HCT116 (cell line): ENCODE data around the gene TUSC7. TPM values are rescaled to one million over a fixed set of nuclear protein-coding genes. Genes with fewer than 3 reads are reported as not detected.

Experiments
- ATAC-seq: fragments of 200-7000 bp; cut with Tn5 transposase; 2 replicates; pipeline ENCODE4 v1.9.1; 2020; ENCODE audit warnings: mild to moderate bottlenecking, moderate library complexity
- BruUV-seq: library from RNA; stranded (reverse); fragments of 400-500 nt; replicated peaks from 2 replicates; lab custom pipeline; 2021; lab: Mats Ljungman, UMichigan
- CTCF ChIA-PET: fragments of 300-600 bp; sonication (Branson Sonifier 250); formaldehyde crosslinking; loops from one replicate; lab custom pipeline; 2021; ENCODE audit warnings: antibody characterized with exemption; lab: Charles Lee
- POLR2A ChIA-PET: fragments of 300-600, 350-600 bp; sonication (Branson Sonifier 250); formaldehyde crosslinking; loops from one replicate; lab custom pipeline; 2021; ENCODE audit warnings: antibody characterized with exemption; lab: Charles Lee
- RAD21 ChIA-PET, 2 experiments: fragments of 300-600 bp; sonication (Branson Sonifier 250); formaldehyde crosslinking; loops; one replicate each; lab custom pipeline; 2023; ENCODE audit warnings: low total read pairs in 2 of 2; ENCODE audit not compliant: uncharacterized antibody in 2 of 2, unreplicated experiment in 2 of 2, low non-redundant PET in 1 of 2; lab: Charles Lee
- DNase-seq: peaks from one replicate; pipeline ENCODE4 v3.0.0-alpha.2; 2010; ENCODE audit warnings: low read depth, low spot score
- H2AFZ ChIP-seq: fragments of 200-600 bp; shearing (Covaris generic), sonication (generic); 2 replicates; pipeline ENCODE4 v1.6.1; 2017; ENCODE audit warnings: low read depth, mixed run types, mixed read lengths, antibody characterized with exemption, low read length; ENCODE audit not compliant: poor library complexity, severe bottlenecking
- H3K27ac ChIP-seq: 2 replicates; pipeline ENCODE4 v1.5.1; 2012; ENCODE audit warnings: low read depth, low read length
- H3K27me3 ChIP-seq: fragments of 200-600 bp; sonication (generic); 2 replicates; pipeline ENCODE4 v1.6.1; 2016; ENCODE audit warnings: mixed run types, low read length, mixed read lengths; ENCODE audit not compliant: insufficient read depth
- H3K36me3 ChIP-seq, 2 experiments: fragments of 200-500 bp in 1 of 2; fragments of 200-600 bp in 1 of 2; sonication (Bioruptor generic) in 1 of 2; sonication (generic) in 1 of 2; 2 replicates each; pipeline versions ENCODE4 v1.5.1 to v1.6.1; 2014 to 2016; ENCODE audit warnings: low read length in 2 of 2, inconsistent platforms in 1 of 2, mixed read lengths in 1 of 2, mixed run types in 1 of 2; ENCODE audit not compliant: insufficient read depth in 2 of 2, control insufficient read depth in 1 of 2
- H3K4me1 ChIP-seq, 2 experiments: fragments of 200-600 bp in 1 of 2; sonication (generic) in 1 of 2; 2 replicates each; pipeline versions ENCODE4 v1.5.1 to v1.6.1; 2012 to 2017; ENCODE audit warnings: low read length in 2 of 2, inconsistent platforms in 1 of 2, mild to moderate bottlenecking in 1 of 2, mixed read lengths in 1 of 2, mixed run types in 1 of 2, moderate library complexity in 1 of 2; ENCODE audit not compliant: insufficient read depth in 2 of 2, control insufficient read depth in 1 of 2
- H3K4me2 ChIP-seq: fragments of 200-600 bp; sonication (generic); 2 replicates; pipeline ENCODE4 v1.6.1; 2017; ENCODE audit warnings: mixed run types, low read length, mixed read lengths
- H3K4me3 ChIP-seq, 2 experiments: fragments of 200-600 bp in 1 of 2; sonication (generic) in 1 of 2; replicated peaks in 1 of 2; 2 replicates each; pipeline ENCODE4 v1.5.1; 2011 to 2016; ENCODE audit warnings: low read length in 2 of 2, control low read depth in 1 of 2, low read depth in 1 of 2, mild to moderate bottlenecking in 1 of 2, mixed read lengths in 1 of 2, mixed run types in 1 of 2
- H3K79me2 ChIP-seq: fragments of 200-600 bp; sonication (generic); 2 replicates; pipeline ENCODE4 v1.6.1; 2017; ENCODE audit warnings: mild to moderate bottlenecking, mixed run types, low read length, moderate library complexity, mixed read lengths; ENCODE audit not compliant: insufficient read depth
- H3K9ac ChIP-seq: fragments of 200-600 bp; sonication (generic); 2 replicates; pipeline ENCODE4 v1.6.1; 2016; ENCODE audit warnings: low read length, mixed read lengths
- H3K9me2 ChIP-seq: fragments of 200-600 bp; sonication (generic), shearing (Covaris generic); 2 replicates; pipeline ENCODE4 v1.6.1; 2017; ENCODE audit warnings: mixed run types, mild to moderate bottlenecking, moderate library complexity; ENCODE audit not compliant: insufficient read depth
- H3K9me3 ChIP-seq, 2 experiments: fragments of 200-500 bp in 1 of 2; fragments of 200-600 bp in 1 of 2; sonication (Bioruptor generic) in 1 of 2; sonication (generic) in 1 of 2; 2 replicates each; pipeline ENCODE4 v1.6.1; 2014 to 2017; ENCODE audit warnings: low read length in 2 of 2, mixed read lengths in 2 of 2, inconsistent platforms in 1 of 2, low read depth in 1 of 2, mild to moderate bottlenecking in 1 of 2, mixed run types in 1 of 2, moderate library complexity in 1 of 2; ENCODE audit not compliant: control insufficient read depth in 1 of 2, insufficient read depth in 1 of 2
- H4K20me1 ChIP-seq: fragments of 200-600 bp; sonication (generic), shearing (Covaris generic); 2 replicates; pipeline ENCODE4 v1.6.1; 2017; ENCODE audit warnings: mixed run types, mild to moderate bottlenecking, moderate library complexity; ENCODE audit not compliant: insufficient read depth
- CBX3 ChIP-seq: IDR thresholded peaks from 2 replicates; pipeline ENCODE4 v1.6.1; 2012; ENCODE audit warnings: low read depth
- ELF1 ChIP-seq: IDR thresholded peaks from 2 replicates; pipeline ENCODE4 v1.6.1; 2012; ENCODE audit warnings: low read depth, borderline replicate concordance
- EZH2 ChIP-seq: fragments of 200-600 bp; sonication (generic); IDR thresholded peaks from 2 replicates; pipeline ENCODE4 v1.6.1; 2017; ENCODE audit warnings: antibody characterized with exemption, mixed run types
- EZH2phosphoT487 ChIP-seq: fragments of 200-600 bp; IDR thresholded peaks from 2 replicates; pipeline ENCODE4 v1.6.1; 2018; ENCODE audit warnings: antibody characterized with exemption, borderline replicate concordance
- FOSL1 ChIP-seq: IDR thresholded peaks from 2 replicates; pipeline ENCODE4 v1.6.1; 2012; ENCODE audit warnings: low read depth
- JUND ChIP-seq: IDR thresholded peaks from 2 replicates; pipeline ENCODE4 v1.6.1; 2012
- POLR2AphosphoS5 ChIP-seq: IDR thresholded peaks from 2 replicates; pipeline ENCODE4 v1.6.1; 2011; ENCODE audit warnings: mild to moderate bottlenecking, low read depth, low read length, moderate library complexity
- RAD21 ChIP-seq: IDR thresholded peaks from 2 replicates; pipeline ENCODE4 v1.6.1; 2012; ENCODE audit warnings: low read depth, mild to moderate bottlenecking
- SIN3A ChIP-seq: IDR thresholded peaks from 2 replicates; pipeline ENCODE4 v1.6.1; 2012; ENCODE audit warnings: low read depth
- SP1 ChIP-seq: IDR thresholded peaks from 2 replicates; pipeline ENCODE4 v1.6.1; 2012; ENCODE audit warnings: low read depth
- SRF ChIP-seq: IDR thresholded peaks from 2 replicates; pipeline ENCODE4 v1.6.1; 2012; ENCODE audit warnings: low read depth
- TCF7L2 ChIP-seq: IDR thresholded peaks from 2 replicates; pipeline ENCODE4 v1.7.0; 2011; ENCODE audit warnings: borderline replicate concordance, inconsistent platforms; ENCODE audit not compliant: insufficient read depth, insufficient read length; ENCODE audit errors: extremely low read depth
- YY1 ChIP-seq: IDR thresholded peaks from 2 replicates; pipeline ENCODE4 v1.6.1; 2011; ENCODE audit warnings: low read length, low read depth, moderate library complexity, mild to moderate bottlenecking; ENCODE audit not compliant: insufficient replicate concordance; ENCODE audit errors: extremely low read depth
- ZFX ChIP-seq: fragments of 450-650 bp; IDR thresholded peaks from 2 replicates; pipeline ENCODE4 v1.6.1; 2017
- ZNF274 ChIP-seq: fragments of 200-500 bp; sonication (Bioruptor generic); IDR thresholded peaks from 2 replicates; pipeline ENCODE4 v1.6.1; 2014; ENCODE audit warnings: mild to moderate bottlenecking, low read depth, low read length, inconsistent platforms
- intact Hi-C: fragments of 100-400 bp; cut with micrococcal nuclease; formaldehyde crosslinking; loops from 2 replicates; pipeline ENCODE4 v1.10.0; 2022
- total RNA-seq: library from RNA; stranded (reverse); gene quantifications from one replicate; pipeline ENCODE4 v1.2.1, GENCODE V29; 2021; ENCODE audit not compliant: unreplicated experiment
- TF ChIP-seq, protein P1 (sequence below), 3 experiments: fragments of 200-600 bp in 1 of 3; sonication (generic) in 1 of 3; IDR thresholded peaks in 2 of 3; conservative IDR thresholded peaks in 1 of 3; 2 replicates each; pipeline ENCODE4 v1.5.1; 2012 to 2017; ENCODE audit warnings: low read depth in 2 of 3, low read length in 2 of 3, antibody characterized with exemption in 1 of 3, borderline replicate concordance in 1 of 3, control low read depth in 1 of 3, mild to moderate bottlenecking in 1 of 3, mixed read lengths in 1 of 3, mixed run types in 1 of 3, moderate library complexity in 1 of 3; ENCODE audit not compliant: insufficient read depth in 1 of 3
- TF ChIP-seq, protein P2 (sequence below): IDR thresholded peaks from 2 replicates; pipeline ENCODE4 v1.6.1; 2011; ENCODE audit warnings: mild to moderate bottlenecking, low read length, moderate library complexity; ENCODE audit not compliant: insufficient replicate concordance; ENCODE audit errors: extremely low read depth
- TF ChIP-seq, protein P3 (sequence below): IDR thresholded peaks from 2 replicates; pipeline ENCODE4 v1.6.1; 2012; ENCODE audit warnings: low read depth
- TF ChIP-seq, protein P4 (sequence below): IDR thresholded peaks from 2 replicates; pipeline ENCODE4 v1.6.1; 2012
- TF ChIP-seq, protein P5 (sequence below): IDR thresholded peaks from 2 replicates; pipeline ENCODE4 v1.6.1; 2012

Gene TUSC7
- total RNA-seq, 1 experiment from 2014 or later, result not detected

DNA sequence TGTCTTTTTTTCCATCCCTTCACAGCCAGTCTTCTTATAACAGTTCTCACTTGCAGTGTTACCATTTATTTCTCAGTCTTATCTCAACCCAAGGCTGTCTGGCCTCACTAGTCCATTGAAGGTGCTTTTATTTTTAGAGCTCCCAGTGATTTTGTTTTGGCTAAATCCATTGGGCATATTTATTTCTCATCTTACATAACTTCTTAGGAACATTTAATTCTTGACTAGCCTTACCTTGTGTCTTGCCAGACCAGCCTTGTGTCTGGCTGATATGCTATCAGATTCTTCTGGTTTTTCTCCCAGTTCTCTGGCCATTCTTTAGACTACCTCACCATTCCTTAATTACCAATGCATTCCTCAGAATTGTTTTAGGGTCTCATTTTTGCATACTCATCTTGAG is 42.3 kb upstream of the TUSC7 start:
- H4K20me1 ChIP-seq, result no peaks in the 10 kb centered on the region
- ATAC-seq (no peak), DNase-seq (no peak)
- H3K36me3 ChIP-seq, result no peaks in the 10 kb centered on the region
- H3K27me3 ChIP-seq, result no peaks in the 10 kb centered on the region
- no peak overlapping the region for H3K4me2 ChIP-seq
- no peak overlapping the region for H3K9ac ChIP-seq
- ChIA-PET RAD21 (no interaction called here), POLR2A (no interaction called here), CTCF (no interaction called here)
- no peak overlapping the region for H2AFZ ChIP-seq
- no peaks in the 10 kb centered on the region for H3K4me1 ChIP-seq
- no peaks in the 10 kb centered on the region for H3K79me2 ChIP-seq
- H3K27ac ChIP-seq, result no peak overlapping the region
- intact Hi-C loops, result no loop called here
- no TSS peak for BruUV-seq
- H3K9me3 ChIP-seq, result no peaks in the 10 kb centered on the region
- TF ChIP-seq, protein P1, sequence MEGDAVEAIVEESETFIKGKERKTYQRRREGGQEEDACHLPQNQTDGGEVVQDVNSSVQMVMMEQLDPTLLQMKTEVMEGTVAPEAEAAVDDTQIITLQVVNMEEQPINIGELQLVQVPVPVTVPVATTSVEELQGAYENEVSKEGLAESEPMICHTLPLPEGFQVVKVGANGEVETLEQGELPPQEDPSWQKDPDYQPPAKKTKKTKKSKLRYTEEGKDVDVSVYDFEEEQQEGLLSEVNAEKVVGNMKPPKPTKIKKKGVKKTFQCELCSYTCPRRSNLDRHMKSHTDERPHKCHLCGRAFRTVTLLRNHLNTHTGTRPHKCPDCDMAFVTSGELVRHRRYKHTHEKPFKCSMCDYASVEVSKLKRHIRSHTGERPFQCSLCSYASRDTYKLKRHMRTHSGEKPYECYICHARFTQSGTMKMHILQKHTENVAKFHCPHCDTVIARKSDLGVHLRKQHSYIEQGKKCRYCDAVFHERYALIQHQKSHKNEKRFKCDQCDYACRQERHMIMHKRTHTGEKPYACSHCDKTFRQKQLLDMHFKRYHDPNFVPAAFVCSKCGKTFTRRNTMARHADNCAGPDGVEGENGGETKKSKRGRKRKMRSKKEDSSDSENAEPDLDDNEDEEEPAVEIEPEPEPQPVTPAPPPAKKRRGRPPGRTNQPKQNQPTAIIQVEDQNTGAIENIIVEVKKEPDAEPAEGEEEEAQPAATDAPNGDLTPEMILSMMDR (IDR thresholded peaks at IDR 0.05 in 2 of 3, conservative IDR thresholded peaks at IDR 0.05 in 1 of 3; ENCODE audit: borderline replicate concordance in 1 of 3, insufficient read depth in 1 of 3, low read depth in 2 of 3, low read length in 2 of 3), result no peak
- TF ChIP-seq SP1, result no peak
- TF ChIP-seq EZH2phosphoT487, result no peak
- TF ChIP-seq RAD21, result no peak
- TF ChIP-seq, protein P2, sequence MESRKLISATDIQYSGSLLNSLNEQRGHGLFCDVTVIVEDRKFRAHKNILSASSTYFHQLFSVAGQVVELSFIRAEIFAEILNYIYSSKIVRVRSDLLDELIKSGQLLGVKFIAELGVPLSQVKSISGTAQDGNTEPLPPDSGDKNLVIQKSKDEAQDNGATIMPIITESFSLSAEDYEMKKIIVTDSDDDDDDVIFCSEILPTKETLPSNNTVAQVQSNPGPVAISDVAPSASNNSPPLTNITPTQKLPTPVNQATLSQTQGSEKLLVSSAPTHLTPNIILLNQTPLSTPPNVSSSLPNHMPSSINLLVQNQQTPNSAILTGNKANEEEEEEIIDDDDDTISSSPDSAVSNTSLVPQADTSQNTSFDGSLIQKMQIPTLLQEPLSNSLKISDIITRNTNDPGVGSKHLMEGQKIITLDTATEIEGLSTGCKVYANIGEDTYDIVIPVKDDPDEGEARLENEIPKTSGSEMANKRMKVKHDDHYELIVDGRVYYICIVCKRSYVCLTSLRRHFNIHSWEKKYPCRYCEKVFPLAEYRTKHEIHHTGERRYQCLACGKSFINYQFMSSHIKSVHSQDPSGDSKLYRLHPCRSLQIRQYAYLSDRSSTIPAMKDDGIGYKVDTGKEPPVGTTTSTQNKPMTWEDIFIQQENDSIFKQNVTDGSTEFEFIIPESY, result no peak
- TF ChIP-seq YY1, result no peak
- TF ChIP-seq FOSL1, result no peak
- no peak for TF ChIP-seq POLR2AphosphoS5
- no peak for TF ChIP-seq SIN3A
- no peak for TF ChIP-seq ZNF274
- TF ChIP-seq SRF, result no peak
- TF ChIP-seq, protein P3, sequence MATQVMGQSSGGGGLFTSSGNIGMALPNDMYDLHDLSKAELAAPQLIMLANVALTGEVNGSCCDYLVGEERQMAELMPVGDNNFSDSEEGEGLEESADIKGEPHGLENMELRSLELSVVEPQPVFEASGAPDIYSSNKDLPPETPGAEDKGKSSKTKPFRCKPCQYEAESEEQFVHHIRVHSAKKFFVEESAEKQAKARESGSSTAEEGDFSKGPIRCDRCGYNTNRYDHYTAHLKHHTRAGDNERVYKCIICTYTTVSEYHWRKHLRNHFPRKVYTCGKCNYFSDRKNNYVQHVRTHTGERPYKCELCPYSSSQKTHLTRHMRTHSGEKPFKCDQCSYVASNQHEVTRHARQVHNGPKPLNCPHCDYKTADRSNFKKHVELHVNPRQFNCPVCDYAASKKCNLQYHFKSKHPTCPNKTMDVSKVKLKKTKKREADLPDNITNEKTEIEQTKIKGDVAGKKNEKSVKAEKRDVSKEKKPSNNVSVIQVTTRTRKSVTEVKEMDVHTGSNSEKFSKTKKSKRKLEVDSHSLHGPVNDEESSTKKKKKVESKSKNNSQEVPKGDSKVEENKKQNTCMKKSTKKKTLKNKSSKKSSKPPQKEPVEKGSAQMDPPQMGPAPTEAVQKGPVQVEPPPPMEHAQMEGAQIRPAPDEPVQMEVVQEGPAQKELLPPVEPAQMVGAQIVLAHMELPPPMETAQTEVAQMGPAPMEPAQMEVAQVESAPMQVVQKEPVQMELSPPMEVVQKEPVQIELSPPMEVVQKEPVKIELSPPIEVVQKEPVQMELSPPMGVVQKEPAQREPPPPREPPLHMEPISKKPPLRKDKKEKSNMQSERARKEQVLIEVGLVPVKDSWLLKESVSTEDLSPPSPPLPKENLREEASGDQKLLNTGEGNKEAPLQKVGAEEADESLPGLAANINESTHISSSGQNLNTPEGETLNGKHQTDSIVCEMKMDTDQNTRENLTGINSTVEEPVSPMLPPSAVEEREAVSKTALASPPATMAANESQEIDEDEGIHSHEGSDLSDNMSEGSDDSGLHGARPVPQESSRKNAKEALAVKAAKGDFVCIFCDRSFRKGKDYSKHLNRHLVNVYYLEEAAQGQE, result no peak
- TF ChIP-seq, protein P4, sequence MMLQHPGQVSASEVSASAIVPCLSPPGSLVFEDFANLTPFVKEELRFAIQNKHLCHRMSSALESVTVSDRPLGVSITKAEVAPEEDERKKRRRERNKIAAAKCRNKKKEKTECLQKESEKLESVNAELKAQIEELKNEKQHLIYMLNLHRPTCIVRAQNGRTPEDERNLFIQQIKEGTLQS, result no peak
- no peak for TF ChIP-seq JUND
- no peak for TF ChIP-seq ELF1
- TF ChIP-seq CBX3, result no peak
- no peak for TF ChIP-seq TCF7L2
- no peak for TF ChIP-seq EZH2
- TF ChIP-seq, protein P5, sequence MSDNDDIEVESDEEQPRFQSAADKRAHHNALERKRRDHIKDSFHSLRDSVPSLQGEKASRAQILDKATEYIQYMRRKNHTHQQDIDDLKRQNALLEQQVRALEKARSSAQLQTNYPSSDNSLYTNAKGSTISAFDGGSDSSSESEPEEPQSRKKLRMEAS, result no peak
- TF ChIP-seq ZFX, result no peak
- no peaks in the 10 kb centered on the region for H3K9me2 ChIP-seq
- H3K4me3 ChIP-seq, result no peak overlapping the region
